A204.1 (cell line): ENCODE measurements around the gene GTF2E1.

ENCODE experiments used
- FAIRE-seq: peaks from 2 replicates; lab custom pipeline; 2012; peaks lifted over from hg19 to GRCh38; lab: Jason Lieb, UNC

The GTF2E1 gene

DNA sequence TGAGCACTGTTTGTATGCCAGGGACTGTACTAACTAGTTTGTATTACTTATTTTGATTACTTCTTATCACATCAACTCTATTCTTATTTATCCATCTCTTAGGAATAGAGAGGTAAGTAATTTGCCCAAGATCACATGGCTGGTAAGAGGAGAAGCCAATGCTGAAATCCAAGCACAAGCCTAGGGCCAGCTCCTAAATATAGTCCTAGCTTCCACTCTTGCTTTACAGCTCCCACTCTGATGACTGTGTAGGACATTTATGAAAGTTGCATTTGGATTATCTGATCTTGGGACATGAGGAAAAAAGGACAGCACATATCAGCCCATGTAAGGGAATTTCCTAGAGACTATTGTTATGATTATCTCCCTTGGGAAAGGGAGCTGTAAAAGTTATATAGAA, 58.1 kb downstream of the GTF2E1 start:
- FAIRE-seq = no peak

DNA sequence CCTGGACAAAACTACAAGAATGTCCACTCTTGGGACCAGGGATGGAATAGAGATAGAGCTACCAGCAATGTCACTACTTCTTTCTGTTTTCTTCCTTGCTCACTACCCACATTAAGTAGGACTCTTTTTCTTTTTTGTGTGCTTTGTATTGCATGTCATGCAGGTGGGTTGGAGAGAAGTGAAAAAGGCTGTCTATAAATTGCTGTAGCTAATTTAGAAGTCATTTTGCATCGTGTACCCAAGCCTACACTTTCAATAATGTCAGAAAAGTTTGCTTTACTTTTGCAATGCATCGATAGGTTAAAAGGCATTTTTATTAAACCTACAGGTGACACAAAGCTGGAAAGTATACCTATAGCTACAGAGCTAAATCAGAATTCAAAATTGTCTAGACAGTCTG, 58.9 kb downstream of the GTF2E1 start:
- FAIRE-seq = no peak

- no peak for FAIRE-seq
Observed at GRCh38 chr3:120802916-120803315, 60.4 kb downstream of the GTF2E1 start.

DNA sequence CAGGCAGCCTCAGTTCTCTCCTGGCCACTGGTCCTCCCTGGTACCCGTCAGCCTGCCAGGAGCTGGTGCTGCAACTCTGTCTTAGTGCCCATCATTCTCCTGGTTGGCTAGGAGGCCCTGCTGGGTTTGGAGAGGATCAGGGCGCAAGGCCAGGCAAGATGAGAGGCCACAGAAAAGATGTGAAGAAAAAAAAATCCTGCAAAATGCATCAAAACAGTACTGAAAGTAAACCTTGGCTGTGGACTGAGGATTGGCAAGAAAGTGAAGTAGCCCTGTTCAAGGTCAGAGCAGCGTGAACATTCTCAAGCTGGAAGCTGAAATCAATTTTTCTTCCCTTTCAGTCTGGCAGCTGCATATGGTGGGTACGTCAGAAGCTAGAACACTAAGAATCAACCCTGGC, 74.2 kb downstream of the GTF2E1 start:
- FAIRE-seq = no peak

GRCh38 chr3:120820748-120821147, 78.2 kb downstream of the GTF2E1 start:
- no peak for FAIRE-seq

- FAIRE-seq = no peak
Observed at GRCh38 chr3:120821426-120821825, 78.9 kb downstream of the GTF2E1 start.

- FAIRE-seq = no peak
Observed at GRCh38 chr3:120823156-120823555, 80.6 kb downstream of the GTF2E1 start.

- no peak for FAIRE-seq
Observed at GRCh38 chr3:120824613-120825012, 82.1 kb downstream of the GTF2E1 start.

DNA sequence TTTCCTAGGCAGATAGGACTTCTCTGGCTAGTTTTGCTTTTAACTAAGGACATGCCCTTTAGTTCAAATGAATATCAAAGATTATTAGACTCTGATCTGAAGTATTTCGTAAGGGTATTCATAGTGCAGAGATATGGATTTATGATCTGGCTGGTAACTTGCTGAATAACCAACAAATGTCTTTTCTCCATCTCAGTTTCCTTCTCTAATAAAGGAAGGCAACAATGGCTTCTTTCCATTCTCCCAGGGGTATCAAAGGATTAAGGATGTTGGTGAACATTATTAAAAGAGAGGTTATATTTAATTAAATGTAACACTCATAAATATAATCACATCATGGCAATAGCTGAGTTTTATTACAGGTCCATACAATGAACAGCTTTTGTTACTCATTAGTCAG, 86.3 kb downstream of the GTF2E1 start:
- no peak for FAIRE-seq

- no peak for FAIRE-seq
Observed at GRCh38 chr3:120831066-120831465, 88.5 kb downstream of the GTF2E1 start.
